Fibroblast of villous mesenchyme (primary cell): ENCODE measurements around the gene MGP. TPM values are rescaled to one million over a fixed set of nuclear protein-coding genes. Genes with fewer than 3 reads are reported as not detected.

Experiments
- DNase-seq: peaks from one replicate; pipeline ENCODE4 v3.0.0-alpha.2; 2010; ENCODE audit warnings: low read depth
- H3K4me3 ChIP-seq: 2 replicates; pipeline ENCODE4 v1.5.1; 2011; ENCODE audit warnings: low read depth, mild to moderate bottlenecking, low read length
- CTCF ChIP-seq: IDR thresholded peaks from 2 replicates; pipeline ENCODE4 v1.5.1; 2012; ENCODE audit warnings: low read depth, mild to moderate bottlenecking, low read length; ENCODE audit not compliant: insufficient read depth
- total RNA-seq: library from RNA; depleted of rRNA; stranded (reverse); fragments of >200 nt; gene quantifications from 2 replicates; pipeline ENCODE4 v1.2.3, GENCODE V29; 2012

Gene MGP
- total RNA-seq, 1 donor, result 3.5 TPM

GRCh38 chr12:14915736-14916135 lies 30.1 kb upstream of the MGP start:
- no peak for TF ChIP-seq CTCF
- DNase-seq, result no peak

GRCh38 chr12:14913381-14913781 lies 27.7 kb upstream of the MGP start:
- TF ChIP-seq CTCF, result no peak
- no peak for DNase-seq
- H3K4me3 ChIP-seq, result no peak overlapping the region

More at GRCh38 chr12:14915736-14916135, 30.1 kb upstream of the MGP start:
- no peak overlapping the region for H3K4me3 ChIP-seq

GRCh38 chr12:14911131-14911530 lies 25.5 kb upstream of the MGP start:
- no peak for TF ChIP-seq CTCF
- H3K4me3 ChIP-seq, result no peak overlapping the region

DNA sequence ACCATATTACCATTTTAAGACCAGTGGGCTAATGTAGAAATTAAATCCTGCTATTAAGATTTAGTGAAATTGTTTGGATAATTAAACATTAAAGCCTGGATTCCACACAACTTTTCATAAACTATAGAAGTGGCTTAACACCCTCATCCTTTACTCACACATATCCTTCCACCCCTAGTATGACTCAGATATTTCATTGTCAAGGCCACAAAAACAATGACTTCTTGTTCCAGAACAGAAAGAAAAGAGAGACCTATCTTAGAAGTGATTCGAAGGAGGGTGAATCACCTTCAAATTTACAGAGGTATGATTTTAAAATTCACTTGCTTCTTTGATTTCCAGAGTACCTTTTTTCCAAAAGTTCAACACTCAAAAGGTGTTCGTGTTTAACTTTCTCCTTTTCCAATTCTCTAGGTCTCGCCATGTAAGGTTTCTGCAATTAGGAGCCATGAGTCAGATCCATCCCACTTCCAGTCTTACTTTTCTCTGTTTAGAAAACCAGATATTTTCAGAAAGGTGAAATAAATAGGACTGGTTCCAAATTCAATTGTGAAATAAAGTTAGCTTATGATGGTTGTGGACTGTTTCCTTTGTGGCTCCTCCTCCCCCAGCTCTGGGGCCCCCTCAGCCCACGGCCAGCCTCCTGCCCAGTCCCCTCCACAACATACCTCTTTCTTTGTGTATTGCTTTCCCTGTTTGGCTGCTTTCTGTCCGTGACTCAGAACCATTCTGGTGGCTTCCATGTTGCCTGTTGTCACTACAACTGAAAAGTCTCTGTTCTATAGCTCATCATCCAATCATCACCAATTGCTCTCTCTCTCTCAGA lies 24.6 kb upstream of the MGP start:
- DNase-seq, result no peak
- no peak for TF ChIP-seq CTCF
- no peak overlapping the region for H3K4me3 ChIP-seq

More at GRCh38 chr12:14911131-14911530, 25.5 kb upstream of the MGP start:
- DNase-seq, result no peak

- no peak overlapping the region for H3K4me3 ChIP-seq
- TF ChIP-seq CTCF, result no peak
These were observed 22.3 kb upstream of the MGP start for GRCh38 chr12:14907953-14908352.

GRCh38 chr12:14906114-14906513 lies 20.5 kb upstream of the MGP start:
- H3K4me3 ChIP-seq, result no peak overlapping the region
- TF ChIP-seq CTCF, result no peak
- no peak for DNase-seq

More at GRCh38 chr12:14907953-14908352, 22.3 kb upstream of the MGP start:
- DNase-seq, result no peak
